Measurements from ENCODE around the gene CTNNBL1. TPM values are rescaled to one million over a fixed set of nuclear protein-coding genes. Genes with fewer than 3 reads are reported as not detected.

The CTNNBL1 gene
- total RNA-seq, 2 experiments from 2014 or later, result 66.4 to 75.4 TPM

GRCh38 chr20:37829128-37829527 lies 135.3 kb downstream of the CTNNBL1 start:
- Mint-ChIP-seq H3K27ac (no peak overlapping the region), H3K4me1 (ENCODE audit: low read depth) (no peaks in the 10 kb centered on the region), H3K27me3 (ENCODE audit: low read depth) (no peaks in the 10 kb centered on the region), H3K36me3 (ENCODE audit: low read depth) (peaks cover 4% of the 10 kb centered on the region), H3K4me3 (no peak overlapping the region), H3K9me3 (no peaks in the 10 kb centered on the region)
- DNase-seq, result no peak
- intact Hi-C loops (cut with micrococcal nuclease), result no loop called here
- CTCF ChIA-PET, result no interaction called here

GRCh38 chr20:37833221-37833896 lies 139.5 kb downstream of the CTNNBL1 start:
- H3K27ac Mint-ChIP-seq, result no peak overlapping the region
- no peak for DNase-seq

GRCh38 chr20:37836926-37837325 lies 143.1 kb downstream of the CTNNBL1 start:
- no peak overlapping the region for H3K27ac Mint-ChIP-seq
- DNase-seq, result no peak
- peaks cover 5% of the 10 kb centered on the region for H3K36me3 Mint-ChIP-seq (ENCODE audit: low read depth)
- intact Hi-C loops (cut with micrococcal nuclease), result no loop called here
- no peaks in the 10 kb centered on the region for H3K9me3 Mint-ChIP-seq
- no peak overlapping the region for H3K4me3 Mint-ChIP-seq
- H3K27me3 Mint-ChIP-seq (ENCODE audit: low read depth), result no peaks in the 10 kb centered on the region
- H3K4me1 Mint-ChIP-seq (ENCODE audit: low read depth), result no peaks in the 10 kb centered on the region
- CTCF ChIA-PET, result no interaction called here

More at GRCh38 chr20:37833221-37833896, 139.5 kb downstream of the CTNNBL1 start:
- Mint-ChIP-seq H3K36me3 (ENCODE audit: low read depth) (peaks cover 2% of the 10 kb centered on the region), H3K4me3 (no peak overlapping the region), H3K9me3 (no peaks in the 10 kb centered on the region), H3K27me3 (ENCODE audit: low read depth) (no peaks in the 10 kb centered on the region), H3K4me1 (ENCODE audit: low read depth) (no peaks in the 10 kb centered on the region)
- intact Hi-C loops (cut with micrococcal nuclease), result no loop called here
- CTCF ChIA-PET, result no interaction called here

- Mint-ChIP-seq H3K27ac (no peak overlapping the region), H3K4me3 (no peak overlapping the region), H3K4me1 (ENCODE audit: low read depth) (no peaks in the 10 kb centered on the region), H3K27me3 (ENCODE audit: low read depth) (no peaks in the 10 kb centered on the region), H3K9me3 (no peaks in the 10 kb centered on the region), H3K36me3 (ENCODE audit: low read depth) (peaks cover 11% of the 10 kb centered on the region)
- intact Hi-C loops (cut with micrococcal nuclease), result no loop called here
- CTCF ChIA-PET, result no interaction called here
- no peak for DNase-seq
Measured at GRCh38 chr20:37837924-37838323, 144.1 kb downstream of the CTNNBL1 start.

GRCh38 chr20:37838769-37839431 lies 145.1 kb downstream of the CTNNBL1 start:
- no peak for DNase-seq
- Mint-ChIP-seq H3K4me1 (ENCODE audit: low read depth) (no peaks in the 10 kb centered on the region), H3K9me3 (no peaks in the 10 kb centered on the region), H3K27me3 (ENCODE audit: low read depth) (no peaks in the 10 kb centered on the region), H3K4me3 (no peak overlapping the region), H3K36me3 (ENCODE audit: low read depth) (peaks cover 14% of the 10 kb centered on the region), H3K27ac (no peak overlapping the region)
- intact Hi-C loops (cut with micrococcal nuclease), result no loop called here
- CTCF ChIA-PET, result no interaction called here

GRCh38 chr20:37839432-37839827 lies 145.6 kb downstream of the CTNNBL1 start:
- CTCF ChIA-PET, result no interaction called here

GRCh38 chr20:37839955-37840354 lies 146.1 kb downstream of the CTNNBL1 start:
- Mint-ChIP-seq H3K4me3 (no peak overlapping the region), H3K36me3 (ENCODE audit: low read depth) (peaks cover 14% of the 10 kb centered on the region), H3K4me1 (ENCODE audit: low read depth) (no peaks in the 10 kb centered on the region), H3K27ac (no peak overlapping the region), H3K9me3 (no peaks in the 10 kb centered on the region), H3K27me3 (ENCODE audit: low read depth) (no peaks in the 10 kb centered on the region)
- DNase-seq, result no peak
- intact Hi-C loops (cut with micrococcal nuclease), result no loop called here
- CTCF ChIA-PET, result interaction anchor here (1.2 kb wide), 1 partner anchor 382 kb away, joined by 3 read pairs; no protein-coding TSS in a partner anchor

More at GRCh38 chr20:37839432-37839827, 145.6 kb downstream of the CTNNBL1 start:
- no peaks in the 10 kb centered on the region for H3K4me1 Mint-ChIP-seq (ENCODE audit: low read depth)
- no peaks in the 10 kb centered on the region for H3K27me3 Mint-ChIP-seq (ENCODE audit: low read depth)
- peaks cover 14% of the 10 kb centered on the region for H3K36me3 Mint-ChIP-seq (ENCODE audit: low read depth)
- DNase-seq, result no peak
- intact Hi-C loops (cut with micrococcal nuclease), result no loop called here
- H3K9me3 Mint-ChIP-seq, result no peaks in the 10 kb centered on the region
- H3K27ac Mint-ChIP-seq, result no peak overlapping the region
- no peak overlapping the region for H3K4me3 Mint-ChIP-seq

GRCh38 chr20:37841389-37841788 lies 147.6 kb downstream of the CTNNBL1 start:
- H3K36me3 Mint-ChIP-seq (ENCODE audit: low read depth), result peaks cover 17% of the 10 kb centered on the region
- intact Hi-C loops (cut with micrococcal nuclease), result no loop called here
- CTCF ChIA-PET, result interaction anchor here (1.2 kb wide), 1 partner anchor 380 kb away, joined by 3 read pairs; no protein-coding TSS in a partner anchor
- no peaks in the 10 kb centered on the region for H3K4me1 Mint-ChIP-seq (ENCODE audit: low read depth)
- H3K9me3 Mint-ChIP-seq, result no peaks in the 10 kb centered on the region
- H3K27me3 Mint-ChIP-seq (ENCODE audit: low read depth), result no peaks in the 10 kb centered on the region
- no peak overlapping the region for H3K4me3 Mint-ChIP-seq
- no peak overlapping the region for H3K27ac Mint-ChIP-seq
- DNase-seq, result no peak

- H3K27ac Mint-ChIP-seq, result no peak overlapping the region
- no peak overlapping the region for H3K4me3 Mint-ChIP-seq
- H3K36me3 Mint-ChIP-seq (ENCODE audit: low read depth), result peaks cover 17% of the 10 kb centered on the region
- H3K4me1 Mint-ChIP-seq (ENCODE audit: low read depth), result no peaks in the 10 kb centered on the region
- CTCF ChIA-PET, result no interaction called here
- no peaks in the 10 kb centered on the region for H3K9me3 Mint-ChIP-seq
- no peaks in the 10 kb centered on the region for H3K27me3 Mint-ChIP-seq (ENCODE audit: low read depth)
- intact Hi-C loops (cut with micrococcal nuclease), result no loop called here
- no peak for DNase-seq
Measured at GRCh38 chr20:37841971-37842370, 148.1 kb downstream of the CTNNBL1 start.

- Mint-ChIP-seq H3K4me1 (ENCODE audit: low read depth) (no peaks in the 10 kb centered on the region), H3K27me3 (ENCODE audit: low read depth) (no peaks in the 10 kb centered on the region), H3K27ac (no peak overlapping the region), H3K9me3 (no peaks in the 10 kb centered on the region), H3K4me3 (no peak overlapping the region), H3K36me3 (ENCODE audit: low read depth) (peaks cover 24% of the 10 kb centered on the region)
- intact Hi-C loops (cut with micrococcal nuclease), result no loop called here
- CTCF ChIA-PET, result no interaction called here
- no peak for DNase-seq
Measured at GRCh38 chr20:37845241-37845681, 151.4 kb downstream of the CTNNBL1 start.

GRCh38 chr20:37845878-37846277 lies 152.0 kb downstream of the CTNNBL1 start:
- Mint-ChIP-seq H3K36me3 (ENCODE audit: low read depth) (peaks cover 20% of the 10 kb centered on the region), H3K4me1 (ENCODE audit: low read depth) (no peaks in the 10 kb centered on the region), H3K27me3 (ENCODE audit: low read depth) (no peaks in the 10 kb centered on the region), H3K9me3 (no peaks in the 10 kb centered on the region), H3K27ac (no peak overlapping the region), H3K4me3 (no peak overlapping the region)
- CTCF ChIA-PET, result no interaction called here
- intact Hi-C loops (cut with micrococcal nuclease), result no loop called here
- no peak for DNase-seq

- CTCF ChIA-PET, result no interaction called here
- no peaks in the 10 kb centered on the region for H3K9me3 Mint-ChIP-seq
- intact Hi-C loops (cut with micrococcal nuclease), result no loop called here
- H3K27ac Mint-ChIP-seq, result no peak overlapping the region
- H3K27me3 Mint-ChIP-seq (ENCODE audit: low read depth), result no peaks in the 10 kb centered on the region
- no peaks in the 10 kb centered on the region for H3K4me1 Mint-ChIP-seq (ENCODE audit: low read depth)
- H3K36me3 Mint-ChIP-seq (ENCODE audit: low read depth), result peaks cover 20% of the 10 kb centered on the region
- H3K4me3 Mint-ChIP-seq, result no peak overlapping the region
- DNase-seq, result no peak
Measured at GRCh38 chr20:37846573-37846972, 152.7 kb downstream of the CTNNBL1 start.

GRCh38 chr20:37848706-37849105 lies 154.9 kb downstream of the CTNNBL1 start:
- H3K27ac Mint-ChIP-seq, result no peak overlapping the region
- peaks cover 9% of the 10 kb centered on the region for H3K36me3 Mint-ChIP-seq (ENCODE audit: low read depth)
- intact Hi-C loops (cut with micrococcal nuclease), result no loop called here
- H3K27me3 Mint-ChIP-seq (ENCODE audit: low read depth), result no peaks in the 10 kb centered on the region
- H3K9me3 Mint-ChIP-seq, result no peaks in the 10 kb centered on the region
- CTCF ChIA-PET, result no interaction called here
- no peak overlapping the region for H3K4me3 Mint-ChIP-seq
- DNase-seq, result no peak
- H3K4me1 Mint-ChIP-seq (ENCODE audit: low read depth), result no peaks in the 10 kb centered on the region

All from activated naive CD4-positive, alpha-beta T cell treated with anti-CD3 and anti-CD28 coated beads for 36 hours (primary cell).